ENCODE measurements around the gene CHRNA3. TPM values are rescaled to one million over a fixed set of nuclear protein-coding genes. Genes with fewer than 3 reads are reported as not detected.

CHRNA3 gene
- polyA plus RNA-seq, 1 experiment, result not detected

GRCh38 chr15:78638658-78639314, 18.0 kb upstream of the CHRNA3 start:
- Histone ChIP-seq H3K9me3 (ENCODE audit: control insufficient read depth, insufficient read depth, low read length) (peaks cover 1% of the 10 kb centered on the region), H3K27me3 (ENCODE audit: control insufficient read depth, insufficient read depth, low read length) (peaks cover 35% of the 10 kb centered on the region), H3K4me3 (ENCODE audit: low read depth, low read length) (no peak overlapping the region), H3K27ac (ENCODE audit: low read depth, low read length) (no peak overlapping the region)
- peak; percentile 68 for TF ChIP-seq CTCF (IDR thresholded peaks at IDR 0.05; ENCODE audit: low read depth, low read length)
- POLR2A ChIA-PET, result no interaction called here
- CTCF ChIA-PET, result interaction anchor here (0.5 to 3.0 kb wide), 21 partner anchors 13 to 569 kb away, joined by 3 to 29 read pairs (median 3); partner anchors contain the start of gene CHRNA5
- no peak for DNase-seq (ENCODE audit: low read depth, low spot score)

- no peak for DNase-seq (ENCODE audit: low read depth, low spot score)
- ChIA-PET POLR2A (no interaction called here), CTCF (interaction anchor here (0.6 to 3.0 kb wide), 9 partner anchors 14 to 570 kb away, joined by 3 to 29 read pairs (median 5); no protein-coding TSS in a partner anchor)
- TF ChIP-seq CTCF (IDR thresholded peaks at IDR 0.05; ENCODE audit: low read depth, low read length), result no peak
- Histone ChIP-seq H3K9me3 (ENCODE audit: control insufficient read depth, insufficient read depth, low read length) (peaks cover 6% of the 10 kb centered on the region), H3K27me3 (ENCODE audit: control insufficient read depth, insufficient read depth, low read length) (peaks cover 35% of the 10 kb centered on the region), H3K27ac (ENCODE audit: low read depth, low read length) (no peak overlapping the region), H3K4me3 (ENCODE audit: low read depth, low read length) (no peak overlapping the region)
These were observed 17.1 kb upstream of the CHRNA3 start for GRCh38 chr15:78637776-78638435.

- CTCF ChIA-PET, result no interaction called here
- H3K9me3 ChIP-seq (ENCODE audit: control insufficient read depth, insufficient read depth, low read length), result peaks cover 6% of the 10 kb centered on the region
- H3K27me3 ChIP-seq (ENCODE audit: control insufficient read depth, insufficient read depth, low read length), result peaks cover 22% of the 10 kb centered on the region
- no peak for DNase-seq (ENCODE audit: low read depth, low spot score)
- no peak overlapping the region for H3K27ac ChIP-seq (ENCODE audit: low read depth, low read length)
- POLR2A ChIA-PET, result interaction anchor here (0.7 kb wide), 1 partner anchor 520 kb away, joined by 3 read pairs; no protein-coding TSS in a partner anchor
- H3K4me3 ChIP-seq (ENCODE audit: low read depth, low read length), result no peak overlapping the region
- no peak for TF ChIP-seq CTCF (IDR thresholded peaks at IDR 0.05; ENCODE audit: low read depth, low read length)
These were observed 15.6 kb upstream of the CHRNA3 start for GRCh38 chr15:78636378-78636859.

GRCh38 chr15:78635346-78635745, 14.6 kb upstream of the CHRNA3 start:
- CTCF ChIA-PET, result no interaction called here
- Histone ChIP-seq H3K27ac (ENCODE audit: low read depth, low read length) (no peak overlapping the region), H3K9me3 (ENCODE audit: control insufficient read depth, insufficient read depth, low read length) (peaks cover 6% of the 10 kb centered on the region; the same call in 1 of the 2 replicates), H3K4me3 (ENCODE audit: low read depth, low read length) (no peak overlapping the region), H3K27me3 (ENCODE audit: control insufficient read depth, insufficient read depth, low read length) (peaks cover 12% of the 10 kb centered on the region)
- POLR2A ChIA-PET, result no interaction called here
- DNase-seq (ENCODE audit: low read depth, low spot score), result no peak
- no peak for TF ChIP-seq CTCF (IDR thresholded peaks at IDR 0.05; ENCODE audit: low read depth, low read length)

All from AG04450 (cell line).